Glutamatergic neuron (in vitro differentiated cells): ENCODE measurements around the gene SPRY1. TPM values are rescaled to one million over a fixed set of nuclear protein-coding genes. Genes with fewer than 3 reads are reported as not detected.

Source experiments
- DNase-seq: peaks from one replicate; pipeline ENCODE4 v3.0.0; 2022
- H3K27ac Mint-ChIP-seq: one replicate; pipeline ENCODE4 v1.8.0; 2020; ENCODE audit warnings: mild to moderate bottlenecking, mixed read lengths, inconsistent platforms; ENCODE audit not compliant: unreplicated experiment
- H3K27me3 Mint-ChIP-seq: one replicate; pipeline ENCODE4 v1.8.0; 2020; ENCODE audit warnings: mild to moderate bottlenecking, moderate library complexity, mixed read lengths, inconsistent platforms; ENCODE audit not compliant: unreplicated experiment
- H3K36me3 Mint-ChIP-seq: one replicate; pipeline ENCODE4 v1.8.0; 2020; ENCODE audit warnings: mild to moderate bottlenecking, mixed read lengths, inconsistent platforms; ENCODE audit not compliant: unreplicated experiment
- H3K4me1 Mint-ChIP-seq: one replicate; pipeline ENCODE4 v1.8.0; 2020; ENCODE audit warnings: mild to moderate bottlenecking, low read depth, mixed read lengths, inconsistent platforms; ENCODE audit not compliant: unreplicated experiment
- H3K4me3 Mint-ChIP-seq: one replicate; pipeline ENCODE4 v1.8.0; 2020; ENCODE audit warnings: mild to moderate bottlenecking, mixed read lengths, inconsistent platforms; ENCODE audit not compliant: unreplicated experiment
- H3K9me3 Mint-ChIP-seq: one replicate; pipeline ENCODE4 v1.8.0; 2020; ENCODE audit warnings: mild to moderate bottlenecking, moderate library complexity, mixed read lengths, inconsistent platforms; ENCODE audit not compliant: unreplicated experiment
- CTCF ChIP-seq: fragments of 200-600 bp; sonication (generic); IDR thresholded peaks from one replicate; pipeline ENCODE4 v1.5.0; 2021; ENCODE audit not compliant: partially characterized antibody, unreplicated experiment
- long read RNA-seq: library from polyadenylated mRNA; unstranded; transcript quantifications from one replicate; pipeline ENCODE4 v2.0.0, GENCODE V29; 2020; ENCODE audit not compliant: unreplicated experiment
- total RNA-seq: library from RNA; stranded (reverse); fragmentation: NEBNext Ultra II Directional; extraction: Animal tissue kit (Norgen Biotek cat#: 25700); gene quantifications from one replicate; pipeline ENCODE4 v1.2.1, GENCODE V29; 2021; ENCODE audit not compliant: unreplicated experiment

Gene SPRY1
- total RNA-seq, result 17.2 TPM
- long read RNA-seq, transcript SPRY1-206 (2 exons, 849 nt), result major isoform, 14 of 18 reads
- long read RNA-seq, partial matches to known transcripts, result 2 of 18 reads
- long read RNA-seq, other reads (novel, unspliced or antisense), result 0 of 18 reads

- peak; percentile 83 for DNase-seq
- peak within 1 kb of the TSS; percentile 99 for H3K4me3 Mint-ChIP-seq
- no peaks in the 10 kb centered on the region for H3K36me3 Mint-ChIP-seq
- peaks cover 13% of the 10 kb centered on the region for H3K27me3 Mint-ChIP-seq
- TF ChIP-seq CTCF, result no peak
- peak within 1 kb of the TSS; percentile 95 for H3K27ac Mint-ChIP-seq
- peaks cover 6% of the 10 kb centered on the region for H3K4me1 Mint-ChIP-seq
- H3K9me3 Mint-ChIP-seq, result peaks cover 12% of the 10 kb centered on the region
Measured at GRCh38 chr4:123396307-123397143, at the start of gene SPRY1. Gene SPRY1 (plus strand): TSS chr4:123396795. CDS start chr4:123401592, 4,797 bp downstream.

GRCh38 chr4:123346951-123347350 lies 49.6 kb upstream of the SPRY1 start:
- no peaks in the 10 kb centered on the region for H3K27me3 Mint-ChIP-seq
- no peak for DNase-seq
- no peak for TF ChIP-seq CTCF
- peaks cover 14% of the 10 kb centered on the region for H3K4me1 Mint-ChIP-seq
- peaks cover 2% of the 10 kb centered on the region for H3K9me3 Mint-ChIP-seq
- peak overlapping the region; percentile 19 for H3K27ac Mint-ChIP-seq
- peaks cover 5% of the 10 kb centered on the region for H3K36me3 Mint-ChIP-seq
- H3K4me3 Mint-ChIP-seq, result no peak overlapping the region

GRCh38 chr4:123348946-123349345 lies 47.6 kb upstream of the SPRY1 start:
- peaks cover 14% of the 10 kb centered on the region for H3K4me1 Mint-ChIP-seq
- no peak overlapping the region for H3K27ac Mint-ChIP-seq
- H3K27me3 Mint-ChIP-seq, result no peaks in the 10 kb centered on the region
- DNase-seq, result no peak
- H3K4me3 Mint-ChIP-seq, result no peak overlapping the region
- peaks cover under 1% of the 10 kb centered on the region for H3K9me3 Mint-ChIP-seq
- TF ChIP-seq CTCF, result no peak
- peaks cover 5% of the 10 kb centered on the region for H3K36me3 Mint-ChIP-seq

GRCh38 chr4:123349421-123350190 lies 47.0 kb upstream of the SPRY1 start:
- Mint-ChIP-seq H3K36me3 (peaks cover 5% of the 10 kb centered on the region), H3K4me3 (no peak overlapping the region), H3K27ac (no peak overlapping the region), H3K4me1 (peaks cover 12% of the 10 kb centered on the region), H3K9me3 (peaks cover 1% of the 10 kb centered on the region), H3K27me3 (no peaks in the 10 kb centered on the region)
- no peak for DNase-seq
- TF ChIP-seq CTCF, result no peak
